Activated naive CD4-positive, alpha-beta T cell treated with anti-CD3 and anti-CD28 coated beads for 36 hours (primary cell): ENCODE measurements around the gene CRMP1. TPM values are rescaled to one million over a fixed set of nuclear protein-coding genes. Genes with fewer than 3 reads are reported as not detected.
"Not testable (repeated sequence)": the region's sequence is repeated elsewhere in the genome, so short reads cannot be mapped to it uniquely, and the experiment has no call there.

ENCODE experiments used
- CTCF ChIA-PET: fragments of 350-600 bp; sonication (Branson Sonifier 250); formaldehyde crosslinking; loops from one replicate; lab custom pipeline; 2021; ENCODE audit warnings: antibody characterized with exemption; lab: Charles Lee
- DNase-seq: peaks from one replicate; pipeline ENCODE4 v3.0.0-alpha.2; 2020
- H3K27ac Mint-ChIP-seq: one replicate; pipeline ENCODE4 v1.8.0; 2021; ENCODE audit warnings: mild to moderate bottlenecking, mixed read lengths
- H3K27me3 Mint-ChIP-seq: one replicate; pipeline ENCODE4 v1.8.0; 2021; ENCODE audit warnings: low read depth, mixed read lengths
- H3K36me3 Mint-ChIP-seq: one replicate; pipeline ENCODE4 v1.8.0; 2021; ENCODE audit warnings: low read depth, mixed read lengths
- H3K4me1 Mint-ChIP-seq: one replicate; pipeline ENCODE4 v1.8.0; 2021; ENCODE audit warnings: low read depth, mixed read lengths
- H3K4me3 Mint-ChIP-seq: one replicate; pipeline ENCODE4 v1.8.0; 2021; ENCODE audit warnings: mild to moderate bottlenecking, moderate library complexity, mixed read lengths
- H3K9me3 Mint-ChIP-seq: one replicate; pipeline ENCODE4 v1.8.0; 2021; ENCODE audit warnings: mixed read lengths
- intact Hi-C: fragments of 100-400 bp; cut with micrococcal nuclease; formaldehyde crosslinking; loops from one replicate; pipeline ENCODE4 v1.15.1; 2023
- total RNA-seq, 2 experiments: library from RNA; stranded (reverse); gene quantifications; one replicate each; pipeline ENCODE4 v1.2.3, GENCODE V29; 2021

The CRMP1 gene
- total RNA-seq, 2 experiments from 2014 or later: not detected

GRCh38 chr4:5816101-5816500 is 76.8 kb downstream of the CRMP1 start:
- H3K27me3 Mint-ChIP-seq: no peaks in the 10 kb centered on the region
- intact Hi-C loops: no loop called here
- DNase-seq: no peak
- H3K9me3 Mint-ChIP-seq: peaks cover 1% of the 10 kb centered on the region
- H3K4me1 Mint-ChIP-seq: no peaks in the 10 kb centered on the region
- H3K4me3 Mint-ChIP-seq: no peak overlapping the region
- no peak overlapping the region for H3K27ac Mint-ChIP-seq
- CTCF ChIA-PET: no interaction called here
- no peaks in the 10 kb centered on the region for H3K36me3 Mint-ChIP-seq

GRCh38 chr4:5815641-5816040 is 77.2 kb downstream of the CRMP1 start:
- DNase-seq: no peak
- CTCF ChIA-PET: no interaction called here
- intact Hi-C loops: no loop called here
- Mint-ChIP-seq H3K27ac (no peak overlapping the region), H3K4me1 (no peaks in the 10 kb centered on the region), H3K9me3 (peaks cover 3% of the 10 kb centered on the region), H3K4me3 (no peak overlapping the region), H3K36me3 (no peaks in the 10 kb centered on the region), H3K27me3 (no peaks in the 10 kb centered on the region)

GRCh38 chr4:5814421-5814820 is 78.5 kb downstream of the CRMP1 start:
- intact Hi-C loops: no loop called here
- CTCF ChIA-PET: no interaction called here

GRCh38 chr4:5813882-5814255 is 79.0 kb downstream of the CRMP1 start:
- Mint-ChIP-seq H3K4me3 (no peak overlapping the region), H3K4me1 (no peaks in the 10 kb centered on the region), H3K9me3 (peaks cover 3% of the 10 kb centered on the region), H3K27ac (no peak overlapping the region), H3K36me3 (no peaks in the 10 kb centered on the region), H3K27me3 (no peaks in the 10 kb centered on the region)
- DNase-seq: no peak
- intact Hi-C loops: loop anchor here (1.0 to 2.0 kb wide), 3 partner anchors 764 to 1325 kb away; no protein-coding TSS in a partner anchor
- CTCF ChIA-PET: no interaction called here

More at GRCh38 chr4:5814421-5814820, 78.5 kb downstream of the CRMP1 start:
- DNase-seq: no peak
- Mint-ChIP-seq H3K9me3 (peaks cover 3% of the 10 kb centered on the region), H3K27me3 (no peaks in the 10 kb centered on the region), H3K27ac (no peak overlapping the region), H3K4me1 (no peaks in the 10 kb centered on the region), H3K4me3 (no peak overlapping the region), H3K36me3 (no peaks in the 10 kb centered on the region)

DNA sequence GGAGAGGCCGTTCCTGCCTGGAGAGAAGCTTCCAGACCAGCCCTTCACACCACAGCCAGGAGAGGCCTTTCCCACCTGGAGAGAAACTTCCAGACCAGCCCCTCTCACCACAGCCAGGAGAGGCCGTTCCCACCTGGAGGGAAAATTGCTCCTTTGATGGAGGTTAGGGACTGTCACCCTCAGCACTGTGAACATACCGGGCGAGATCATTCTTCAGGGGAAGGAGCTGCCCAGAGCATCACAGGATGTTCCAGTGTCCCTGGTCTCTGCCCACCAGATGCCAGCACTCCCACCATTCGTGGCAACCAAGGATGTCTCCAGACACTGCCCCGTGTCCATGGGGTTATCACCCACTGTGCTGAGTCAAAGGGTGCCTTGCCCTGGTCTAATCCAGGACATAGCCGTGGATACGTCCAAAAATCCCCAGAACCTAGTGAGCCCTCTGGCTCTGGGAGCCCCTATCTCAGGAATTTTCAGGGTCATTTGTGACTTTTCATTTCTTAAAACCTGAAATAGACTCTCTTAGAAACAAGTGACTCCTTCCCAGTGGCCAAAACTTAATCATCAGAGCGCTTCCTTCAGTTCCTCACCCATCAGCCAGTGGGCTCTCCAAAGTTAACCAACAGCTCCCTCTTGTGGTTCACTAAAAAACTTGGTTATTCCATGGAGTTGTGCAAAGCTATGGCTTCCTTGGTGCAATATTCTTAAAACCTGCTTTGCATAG is 80.2 kb downstream of the CRMP1 start:
- Mint-ChIP-seq H3K27me3 (no peaks in the 10 kb centered on the region), H3K27ac (no peak overlapping the region), H3K36me3 (no peaks in the 10 kb centered on the region), H3K4me1 (no peaks in the 10 kb centered on the region), H3K9me3 (peaks cover 3% of the 10 kb centered on the region), H3K4me3 (no peak overlapping the region)
- peak; percentile 31 for DNase-seq
- CTCF ChIA-PET: interaction anchor here (0.7 to 1.1 kb wide), 4 partner anchors 9 to 179 kb away, joined by 3 read pairs; no protein-coding TSS in a partner anchor
- intact Hi-C loops: loop anchor here (1.0 to 2.0 kb wide), 3 partner anchors 762 to 1324 kb away; no protein-coding TSS in a partner anchor

GRCh38 chr4:5812057-5812456 is 80.8 kb downstream of the CRMP1 start:
- intact Hi-C loops: loop anchor here (2.0 kb wide), 1 partner anchor 1323 kb away; no protein-coding TSS in a partner anchor
- not testable (repeated sequence) for H3K4me3 Mint-ChIP-seq, H3K9me3 Mint-ChIP-seq, H3K27ac Mint-ChIP-seq, H3K4me1 Mint-ChIP-seq, DNase-seq, H3K36me3 Mint-ChIP-seq, H3K27me3 Mint-ChIP-seq
- CTCF ChIA-PET: interaction anchor here (0.6 to 1.1 kb wide), 7 partner anchors 8 to 1322 kb away, joined by 3 to 4 read pairs (median 3); no protein-coding TSS in a partner anchor

DNA sequence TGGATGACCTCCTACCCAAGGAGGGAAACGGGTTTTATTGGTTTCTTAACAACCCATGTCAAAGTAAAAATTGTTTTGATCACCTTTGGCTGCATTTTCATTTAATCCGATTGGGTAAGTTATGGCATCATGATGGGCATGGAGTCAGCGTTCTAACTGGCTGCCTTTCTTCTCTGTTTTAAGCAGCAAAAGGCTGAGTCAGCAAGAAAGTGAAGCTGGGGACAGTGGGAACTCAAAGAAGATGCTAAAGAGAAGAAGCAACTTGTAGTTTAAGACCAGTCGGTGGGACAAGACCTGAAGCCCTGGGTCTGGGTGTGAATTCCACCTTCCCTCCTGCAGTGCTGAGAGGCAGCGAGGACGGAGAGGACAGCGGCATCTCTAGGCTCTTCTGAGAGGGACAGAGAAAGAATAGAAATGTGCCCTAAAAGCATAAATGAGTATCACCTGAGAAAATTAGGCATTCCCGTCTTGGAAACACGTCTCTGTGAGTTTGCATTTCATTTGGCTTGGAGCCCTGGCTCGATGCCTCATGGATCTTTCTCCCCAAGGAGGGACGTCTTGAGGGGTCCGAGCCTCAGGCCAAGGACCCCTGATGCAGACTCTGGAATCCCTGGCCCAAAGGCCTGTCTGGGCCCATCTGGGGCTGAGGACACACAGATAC is 82.0 kb downstream of the CRMP1 start:
- no peak for DNase-seq
- intact Hi-C loops: no loop called here
- no peak overlapping the region for H3K27ac Mint-ChIP-seq
- H3K4me1 Mint-ChIP-seq: no peaks in the 10 kb centered on the region
- peaks cover 3% of the 10 kb centered on the region for H3K9me3 Mint-ChIP-seq
- H3K36me3 Mint-ChIP-seq: no peaks in the 10 kb centered on the region
- CTCF ChIA-PET: no interaction called here
- no peaks in the 10 kb centered on the region for H3K27me3 Mint-ChIP-seq
- no peak overlapping the region for H3K4me3 Mint-ChIP-seq

GRCh38 chr4:5810151-5810550 is 82.7 kb downstream of the CRMP1 start:
- H3K27ac Mint-ChIP-seq: no peak overlapping the region
- H3K4me3 Mint-ChIP-seq: no peak overlapping the region
- peaks cover 3% of the 10 kb centered on the region for H3K9me3 Mint-ChIP-seq
- no peaks in the 10 kb centered on the region for H3K36me3 Mint-ChIP-seq
- no peaks in the 10 kb centered on the region for H3K27me3 Mint-ChIP-seq
- H3K4me1 Mint-ChIP-seq: no peaks in the 10 kb centered on the region
- intact Hi-C loops: no loop called here
- no peak for DNase-seq
- CTCF ChIA-PET: no interaction called here

GRCh38 chr4:5809216-5809776 is 83.6 kb downstream of the CRMP1 start:
- Mint-ChIP-seq H3K9me3 (peaks cover 3% of the 10 kb centered on the region), H3K27ac (no peak overlapping the region), H3K27me3 (no peaks in the 10 kb centered on the region), H3K4me3 (no peak overlapping the region), H3K36me3 (no peaks in the 10 kb centered on the region), H3K4me1 (no peaks in the 10 kb centered on the region)
- CTCF ChIA-PET: no interaction called here
- intact Hi-C loops: no loop called here
- no peak for DNase-seq

- Mint-ChIP-seq H3K4me1 (no peaks in the 10 kb centered on the region), H3K27ac (no peak overlapping the region), H3K36me3 (no peaks in the 10 kb centered on the region), H3K27me3 (no peaks in the 10 kb centered on the region), H3K9me3 (peaks cover 3% of the 10 kb centered on the region), H3K4me3 (no peak overlapping the region)
- intact Hi-C loops: no loop called here
- CTCF ChIA-PET: no interaction called here
- no peak for DNase-seq
These were observed 84.7 kb downstream of the CRMP1 start for GRCh38 chr4:5808081-5808741.

DNA sequence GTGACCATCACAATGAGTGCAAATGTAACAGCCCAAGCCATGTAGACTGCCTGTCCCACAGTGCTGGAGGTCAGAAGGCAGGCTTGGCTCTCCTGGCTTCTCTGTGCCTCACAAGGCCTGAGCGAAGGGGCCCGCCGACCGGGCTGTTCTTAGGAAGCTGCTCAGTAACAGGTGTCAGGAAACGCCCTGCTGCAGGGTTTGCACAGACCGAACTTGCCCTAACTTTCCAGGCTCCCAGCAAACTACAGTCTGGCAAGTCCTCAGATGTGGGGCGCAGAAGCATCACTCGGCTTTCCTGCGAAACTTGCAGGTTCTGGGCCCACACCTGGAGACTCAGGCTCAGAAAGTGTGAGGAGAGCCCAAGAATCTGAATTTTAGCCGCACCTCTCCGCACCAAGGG is 87.6 kb downstream of the CRMP1 start:
- CTCF ChIA-PET: no interaction called here
- DNase-seq: no peak
- no peak overlapping the region for H3K4me3 Mint-ChIP-seq
- H3K27ac Mint-ChIP-seq: no peak overlapping the region
- H3K27me3 Mint-ChIP-seq: no peaks in the 10 kb centered on the region
- H3K4me1 Mint-ChIP-seq: no peaks in the 10 kb centered on the region
- no peaks in the 10 kb centered on the region for H3K36me3 Mint-ChIP-seq
- intact Hi-C loops: no loop called here
- no peaks in the 10 kb centered on the region for H3K9me3 Mint-ChIP-seq

DNA sequence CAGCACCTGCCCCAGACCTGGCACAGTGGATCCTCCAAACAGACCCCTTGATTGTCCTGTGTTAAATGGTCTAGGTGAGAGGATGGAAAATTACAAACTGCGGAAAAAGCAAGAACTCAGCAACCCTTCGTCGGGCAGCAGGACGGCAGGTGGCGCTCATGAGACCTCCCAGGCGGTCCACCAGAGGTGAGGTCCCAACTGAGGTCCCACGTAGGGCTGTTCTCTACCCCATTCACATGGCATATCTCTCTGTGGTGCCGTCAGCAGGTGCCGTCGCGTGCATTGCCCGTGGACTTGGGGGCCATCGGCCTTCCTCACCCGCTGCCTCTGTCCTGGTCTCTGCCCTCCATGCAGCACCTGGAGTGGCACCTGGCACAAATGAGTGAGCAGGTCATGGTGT is 88.2 kb downstream of the CRMP1 start:
- Mint-ChIP-seq H3K4me3 (no peak overlapping the region), H3K36me3 (no peaks in the 10 kb centered on the region), H3K27me3 (no peaks in the 10 kb centered on the region), H3K9me3 (no peaks in the 10 kb centered on the region), H3K27ac (no peak overlapping the region), H3K4me1 (no peaks in the 10 kb centered on the region)
- intact Hi-C loops: no loop called here
- CTCF ChIA-PET: interaction anchor here (1.3 kb wide), 1 partner anchor 7 kb away, joined by 3 read pairs; no protein-coding TSS in a partner anchor
- no peak for DNase-seq
